GM12872 (cell line): ENCODE measurements around the gene ARHGAP12.

Source experiments
- CTCF ChIP-seq: IDR thresholded peaks from 3 replicates; pipeline ENCODE4 v1.5.1; 2011; ENCODE audit warnings: low read depth, mild to moderate bottlenecking, low read length, moderate library complexity; ENCODE audit not compliant: insufficient read depth

ARHGAP12 gene

GRCh38 chr10:31962826-31963588, 34.4 kb upstream of the ARHGAP12 start:
- TF ChIP-seq CTCF = no peak

GRCh38 chr10:31961277-31962074, 32.8 kb upstream of the ARHGAP12 start:
- no peak for TF ChIP-seq CTCF

- TF ChIP-seq CTCF = no peak
Measured at GRCh38 chr10:31959461-31960173, 31.0 kb upstream of the ARHGAP12 start.

GRCh38 chr10:31958856-31959255, 30.2 kb upstream of the ARHGAP12 start:
- TF ChIP-seq CTCF = no peak

GRCh38 chr10:31956200-31956946, 27.7 kb upstream of the ARHGAP12 start:
- TF ChIP-seq CTCF = no peak

GRCh38 chr10:31954410-31955191, 26.0 kb upstream of the ARHGAP12 start:
- TF ChIP-seq CTCF = no peak
